H1 (cell line): ENCODE measurements around the gene CBY1.

ENCODE experiments used
- BCL11A ChIP-seq, 2 experiments: IDR thresholded peaks; one replicate each; pipeline ENCODE4 v1.6.1; 2011; ENCODE audit warnings: low read depth in 2 of 2, low read length in 2 of 2, mild to moderate bottlenecking in 2 of 2
- CHD2 ChIP-seq: IDR thresholded peaks from 2 replicates; pipeline ENCODE4 v1.6.1; 2012; ENCODE audit warnings: low read length, improper control_type of control experiment
- EGR1 ChIP-seq: IDR thresholded peaks from 2 replicates; pipeline ENCODE4 v1.6.1; 2011; ENCODE audit warnings: low read depth, low read length, borderline replicate concordance
- EZH2 ChIP-seq: fragments of 200-600 bp; sonication (generic); IDR thresholded peaks from 2 replicates; pipeline ENCODE4 v1.7.1; 2012; ENCODE audit warnings: low read depth, mild to moderate bottlenecking, moderate library complexity, low read length, inconsistent platforms; ENCODE audit not compliant: severe bottlenecking
- GABPA ChIP-seq: IDR thresholded peaks from 2 replicates; pipeline ENCODE4 v1.6.1; 2011; ENCODE audit warnings: mild to moderate bottlenecking, low read length, moderate library complexity, borderline replicate concordance; ENCODE audit not compliant: insufficient read depth
- KDM1A ChIP-seq: fragments of 200-600, 300-600 bp; sonication (generic); IDR thresholded peaks from 2 replicates; pipeline ENCODE4 v1.7.1; 2016; ENCODE audit warnings: mild to moderate bottlenecking, low read length, borderline replicate concordance
- NRF1 ChIP-seq: IDR thresholded peaks from 2 replicates; pipeline ENCODE4 v1.6.1; 2011; ENCODE audit warnings: mild to moderate bottlenecking, low read depth, low read length, improper control_type of control experiment
- POLR2AphosphoS5 ChIP-seq: IDR thresholded peaks from 2 replicates; pipeline ENCODE4 v1.6.1; 2011; ENCODE audit warnings: low read depth, low read length
- RAD21 ChIP-seq, 2 experiments: IDR thresholded peaks in 1 of 2; conservative IDR thresholded peaks in 1 of 2; 2 replicates each; pipeline ENCODE4 v1.6.1; 2011; ENCODE audit warnings: low read depth in 2 of 2, low read length in 2 of 2, improper control_type of control experiment in 1 of 2, inconsistent platforms in 1 of 2, mild to moderate bottlenecking in 1 of 2, moderate library complexity in 1 of 2
- SUZ12 ChIP-seq: fragments of 200-600 bp; sonication (generic); IDR thresholded peaks from 2 replicates; pipeline ENCODE4 v1.6.1; 2012; ENCODE audit warnings: mild to moderate bottlenecking, inconsistent platforms, low read length, moderate library complexity, mixed read lengths
- TCF12 ChIP-seq: IDR thresholded peaks from 2 replicates; pipeline ENCODE4 v1.6.1; 2011; ENCODE audit warnings: low read depth, mild to moderate bottlenecking, low read length
- TF ChIP-seq, protein P1 (sequence below): IDR thresholded peaks from 2 replicates; pipeline ENCODE4 v1.6.1; 2012; ENCODE audit warnings: inconsistent platforms
- TF ChIP-seq, protein P2 (sequence below), 3 experiments: IDR thresholded peaks; 1 replicate in 2 of 3; 2 replicates in 1 of 3; pipeline versions ENCODE4 v1.5.1 to v1.6.1; 2011; ENCODE audit warnings: low read length in 3 of 3, mild to moderate bottlenecking in 3 of 3, inconsistent platforms in 2 of 3, low read depth in 1 of 3, moderate library complexity in 1 of 3; ENCODE audit not compliant: insufficient read depth in 1 of 3; ENCODE audit errors: control extremely low read depth in 1 of 3
- TF ChIP-seq, protein P3 (sequence below): IDR thresholded peaks from 2 replicates; pipeline ENCODE4 v1.6.1; 2011; ENCODE audit warnings: low read length, improper control_type of control experiment

DNA sequence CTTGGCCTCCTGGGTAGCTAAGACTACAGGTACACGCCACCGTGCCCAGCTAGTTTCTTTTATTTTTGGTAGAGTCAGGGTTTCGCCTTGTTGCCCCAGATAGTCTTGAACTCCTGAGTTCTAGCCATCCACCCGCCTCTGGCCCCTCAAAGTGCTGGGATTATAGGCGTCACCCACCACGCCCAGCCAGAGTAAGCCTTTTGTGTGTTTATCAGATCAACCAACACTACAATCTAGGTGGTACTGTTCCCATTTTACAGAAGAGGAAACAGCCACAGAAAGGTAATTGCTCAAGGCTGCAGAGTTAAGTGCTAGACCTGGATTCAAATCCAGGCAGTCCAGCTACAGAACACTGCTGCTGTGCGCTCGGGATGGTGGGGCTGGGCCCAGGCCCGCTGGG, 28.5 kb downstream of the CBY1 start:
- TF ChIP-seq, protein P1, sequence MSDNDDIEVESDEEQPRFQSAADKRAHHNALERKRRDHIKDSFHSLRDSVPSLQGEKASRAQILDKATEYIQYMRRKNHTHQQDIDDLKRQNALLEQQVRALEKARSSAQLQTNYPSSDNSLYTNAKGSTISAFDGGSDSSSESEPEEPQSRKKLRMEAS = no peak
- TF ChIP-seq, protein P2, sequence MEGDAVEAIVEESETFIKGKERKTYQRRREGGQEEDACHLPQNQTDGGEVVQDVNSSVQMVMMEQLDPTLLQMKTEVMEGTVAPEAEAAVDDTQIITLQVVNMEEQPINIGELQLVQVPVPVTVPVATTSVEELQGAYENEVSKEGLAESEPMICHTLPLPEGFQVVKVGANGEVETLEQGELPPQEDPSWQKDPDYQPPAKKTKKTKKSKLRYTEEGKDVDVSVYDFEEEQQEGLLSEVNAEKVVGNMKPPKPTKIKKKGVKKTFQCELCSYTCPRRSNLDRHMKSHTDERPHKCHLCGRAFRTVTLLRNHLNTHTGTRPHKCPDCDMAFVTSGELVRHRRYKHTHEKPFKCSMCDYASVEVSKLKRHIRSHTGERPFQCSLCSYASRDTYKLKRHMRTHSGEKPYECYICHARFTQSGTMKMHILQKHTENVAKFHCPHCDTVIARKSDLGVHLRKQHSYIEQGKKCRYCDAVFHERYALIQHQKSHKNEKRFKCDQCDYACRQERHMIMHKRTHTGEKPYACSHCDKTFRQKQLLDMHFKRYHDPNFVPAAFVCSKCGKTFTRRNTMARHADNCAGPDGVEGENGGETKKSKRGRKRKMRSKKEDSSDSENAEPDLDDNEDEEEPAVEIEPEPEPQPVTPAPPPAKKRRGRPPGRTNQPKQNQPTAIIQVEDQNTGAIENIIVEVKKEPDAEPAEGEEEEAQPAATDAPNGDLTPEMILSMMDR (IDR thresholded peaks at IDR 0.05; ENCODE audit: control extremely low read depth in 1 of 3, insufficient read depth in 1 of 3, low read depth in 1 of 3, low read length in 3 of 3) = no peak
- TF ChIP-seq GABPA (no peak), CHD2 (no peak), EZH2 (no peak), POLR2AphosphoS5 (peak; percentile 45; the same call in 1 of the 2 replicates), KDM1A (no peak), TCF12 (no peak), RAD21 (IDR thresholded peaks at IDR 0.05 in 1 of 2, conservative IDR thresholded peaks at IDR 0.05 in 1 of 2; ENCODE audit: low read depth in 2 of 2, low read length in 2 of 2) (no peak), EGR1 (no peak), BCL11A (IDR thresholded peaks at IDR 0.05; ENCODE audit: low read depth in 2 of 2, low read length in 2 of 2) (no peak), NRF1 (no peak), SUZ12 (no peak)
- TF ChIP-seq, protein P3, sequence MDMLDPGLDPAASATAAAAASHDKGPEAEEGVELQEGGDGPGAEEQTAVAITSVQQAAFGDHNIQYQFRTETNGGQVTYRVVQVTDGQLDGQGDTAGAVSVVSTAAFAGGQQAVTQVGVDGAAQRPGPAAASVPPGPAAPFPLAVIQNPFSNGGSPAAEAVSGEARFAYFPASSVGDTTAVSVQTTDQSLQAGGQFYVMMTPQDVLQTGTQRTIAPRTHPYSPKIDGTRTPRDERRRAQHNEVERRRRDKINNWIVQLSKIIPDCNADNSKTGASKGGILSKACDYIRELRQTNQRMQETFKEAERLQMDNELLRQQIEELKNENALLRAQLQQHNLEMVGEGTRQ = no peak
